Cardiac muscle cell (in vitro differentiated cells and primary cell): ENCODE results near the gene SMAD3. TPM values are rescaled to one million over a fixed set of nuclear protein-coding genes. Genes with fewer than 3 reads are reported as not detected.

Source experiments
- DNase-seq, 2 donors: peaks; one replicate each; pipeline versions ENCODE4 v3.0.0 to v3.0.0-alpha.2; 2010 to 2017; ENCODE audit warnings: low read depth in 1 of 2, low spot score in 1 of 2
- H3K27ac ChIP-seq: fragments of 200-600 bp; sonication (generic); 2 replicates; pipeline ENCODE4 v1.5.1; 2016
- H3K27me3 ChIP-seq: fragments of 200-600 bp; sonication (generic); 2 replicates; pipeline ENCODE4 v1.6.0; 2016; ENCODE audit warnings: control low read depth
- H3K36me3 ChIP-seq: fragments of 200-600 bp; sonication (generic); 2 replicates; pipeline ENCODE4 v1.5.1; 2016; ENCODE audit warnings: control low read depth
- H3K4me1 ChIP-seq: fragments of 200-600 bp; sonication (generic); 2 replicates; pipeline ENCODE4 v1.8.1; 2017; ENCODE audit warnings: low read depth, mild to moderate bottlenecking, mixed run types
- H3K4me3 ChIP-seq: fragments of 200-600 bp; sonication (generic); 2 replicates; pipeline ENCODE4 v1.5.1; 2016; ENCODE audit warnings: mild to moderate bottlenecking
- H3K9me3 ChIP-seq: fragments of 200-600 bp; sonication (generic); 2 replicates; pipeline ENCODE4 v1.5.1; 2017; ENCODE audit warnings: low read depth, mild to moderate bottlenecking, control low read depth
- CTCF ChIP-seq: IDR thresholded peaks from 2 replicates; pipeline ENCODE4 v1.5.1; 2012; ENCODE audit warnings: low read depth, mild to moderate bottlenecking, low read length
- polyA plus RNA-seq: library from polyadenylated mRNA; unstranded; fragments of >200 nt; fragmentation: Nextera tagmentation; extraction: Ambion mirVana; gene quantifications from 2 replicates; pipeline ENCODE4 v1.2.1, GENCODE V29; 2016
- total RNA-seq: library from RNA; depleted of rRNA; stranded (reverse); fragments of >200 nt; gene quantifications from 2 replicates; pipeline ENCODE4 v1.2.3, GENCODE V29; 2016

Gene SMAD3
- total and polyA plus RNA-seq, 2 experiments from 2014 or later = 16.3 to 29.2 TPM

DNA sequence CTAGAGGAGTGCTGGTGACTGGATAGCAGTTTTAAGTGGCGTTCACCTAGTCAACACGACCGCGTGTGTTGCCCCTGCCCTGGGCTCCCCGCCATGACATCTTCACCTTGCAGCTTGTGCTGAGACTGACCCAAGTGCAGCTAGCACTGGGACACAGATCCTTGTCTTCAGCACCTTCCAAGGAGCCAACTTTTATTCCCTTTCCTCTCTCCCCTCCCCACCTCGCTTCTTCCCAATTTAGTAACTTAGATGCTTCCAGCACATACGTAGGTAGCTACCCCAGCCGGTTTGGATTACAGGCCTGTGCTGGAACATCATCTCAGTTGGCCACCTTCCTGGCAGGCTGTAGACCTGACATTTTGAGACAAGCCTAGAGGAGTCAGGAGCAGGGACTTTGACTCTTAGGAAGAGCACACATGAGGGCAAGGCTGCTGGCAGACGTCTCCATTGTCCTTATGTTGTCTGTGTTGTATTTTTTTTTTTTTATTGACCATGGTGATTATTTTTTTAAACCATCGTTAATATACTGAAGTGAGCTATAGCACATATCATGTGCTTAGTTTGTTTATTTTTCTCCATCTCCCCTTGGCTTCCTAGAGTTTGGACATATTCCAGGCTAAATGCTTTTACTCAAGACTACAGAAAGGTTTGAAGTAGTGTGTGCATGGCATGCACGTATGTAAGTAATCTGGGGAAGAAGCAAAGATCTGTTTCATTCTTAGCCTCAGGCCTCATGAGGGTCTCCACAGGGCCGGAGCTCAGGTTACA, 128.0 kb downstream of the SMAD3 start:
- Histone ChIP-seq H3K4me1 (no peaks in the 10 kb centered on the region), H3K36me3 (peaks cover 25% of the 10 kb centered on the region), H3K4me3 (no peak overlapping the region), H3K27ac (peak overlapping the region; percentile 25), H3K27me3 (no peaks in the 10 kb centered on the region), H3K9me3 (no peaks in the 10 kb centered on the region)
- DNase-seq = no peak
- no peak for TF ChIP-seq CTCF

- Histone ChIP-seq H3K9me3 (no peaks in the 10 kb centered on the region), H3K4me3 (no peak overlapping the region), H3K27ac (no peak overlapping the region), H3K36me3 (peaks cover 17% of the 10 kb centered on the region), H3K27me3 (no peaks in the 10 kb centered on the region), H3K4me1 (no peaks in the 10 kb centered on the region)
- no peak for TF ChIP-seq CTCF
- DNase-seq = no peak
Measured at GRCh38 chr15:67194171-67195114, 129.0 kb downstream of the SMAD3 start.

DNA sequence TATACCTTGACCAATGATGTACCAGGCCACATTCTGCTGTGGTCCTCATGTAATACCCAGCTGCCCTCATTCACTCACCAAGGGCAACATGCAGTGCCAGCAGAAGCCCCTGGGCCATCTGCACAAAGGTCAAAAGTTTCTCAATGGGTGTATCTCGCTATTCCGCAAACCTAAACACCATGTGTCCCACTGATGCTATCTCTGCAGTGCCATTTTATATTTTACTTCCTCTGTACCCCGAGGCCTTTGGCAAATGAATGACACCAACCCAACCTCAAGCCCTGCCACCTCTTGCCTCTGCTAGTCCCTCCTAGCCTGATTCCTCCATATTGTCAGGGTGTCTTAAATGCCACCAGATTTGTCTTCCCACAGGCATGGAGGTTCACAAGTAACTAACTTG, 129.9 kb downstream of the SMAD3 start:
- DNase-seq = no peak
- peaks cover under 1% of the 10 kb centered on the region for H3K4me1 ChIP-seq
- H3K4me3 ChIP-seq = no peak overlapping the region
- TF ChIP-seq CTCF = no peak
- H3K27ac ChIP-seq = no peak overlapping the region
- H3K9me3 ChIP-seq = no peaks in the 10 kb centered on the region
- H3K36me3 ChIP-seq = peaks cover 11% of the 10 kb centered on the region
- no peaks in the 10 kb centered on the region for H3K27me3 ChIP-seq

DNA sequence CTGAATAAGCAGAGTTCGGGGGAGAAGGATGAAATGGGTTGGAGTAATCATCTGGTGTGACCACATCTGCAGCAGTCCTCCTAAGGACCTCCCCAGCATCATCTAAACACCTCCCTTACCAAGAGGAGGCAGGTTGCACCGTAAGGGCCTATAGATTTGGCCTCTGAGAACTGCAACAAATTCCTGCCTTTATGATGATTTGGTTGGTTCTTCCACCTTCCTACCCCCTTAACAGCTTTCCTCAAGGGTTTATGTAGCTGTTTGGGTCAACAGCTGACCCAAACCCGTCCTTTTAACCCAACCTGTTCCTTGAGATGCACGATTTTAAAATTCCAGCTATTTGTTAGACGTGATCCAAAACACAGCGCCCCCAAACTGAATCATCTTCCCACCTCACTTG, 130.8 kb downstream of the SMAD3 start:
- Histone ChIP-seq H3K9me3 (no peaks in the 10 kb centered on the region), H3K27me3 (no peaks in the 10 kb centered on the region), H3K4me1 (peaks cover 10% of the 10 kb centered on the region), H3K36me3 (peaks cover 7% of the 10 kb centered on the region), H3K27ac (no peak overlapping the region), H3K4me3 (no peak overlapping the region)
- no peak for TF ChIP-seq CTCF
- DNase-seq = no peak

DNA sequence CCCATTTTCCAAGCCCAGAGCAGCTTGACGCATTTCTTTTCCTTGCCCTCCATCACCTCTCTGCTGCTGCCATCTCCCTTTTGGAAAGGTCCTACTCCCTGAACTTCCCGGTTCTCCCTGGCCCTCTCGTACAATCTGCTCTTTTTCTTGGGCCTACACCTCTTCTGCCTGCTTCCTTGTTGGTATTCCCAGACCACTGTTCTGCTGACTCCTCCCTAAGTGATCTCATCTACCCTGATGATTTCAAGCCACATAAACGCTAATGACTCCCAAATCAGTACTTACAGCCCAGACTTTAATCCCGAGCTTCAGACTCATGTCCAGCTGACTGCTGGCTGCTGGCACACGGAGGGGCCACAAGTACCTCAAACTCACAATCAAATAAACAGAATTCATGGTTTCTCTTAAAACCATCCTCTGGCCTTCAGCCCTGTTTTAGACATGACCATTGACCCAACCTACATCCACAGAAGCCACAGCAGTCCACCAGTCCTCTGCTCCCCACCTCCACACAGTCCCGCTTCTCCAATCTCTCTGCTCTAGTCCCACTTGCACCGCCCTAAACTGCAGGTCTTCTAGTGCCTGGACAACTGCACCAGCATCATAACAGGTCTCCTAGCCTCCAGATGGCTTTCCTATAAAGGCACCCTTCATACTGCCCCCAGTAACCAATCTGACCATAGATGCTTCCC, 131.4 kb downstream of the SMAD3 start:
- no peak overlapping the region for H3K4me3 ChIP-seq
- peaks cover 1% of the 10 kb centered on the region for H3K36me3 ChIP-seq
- no peaks in the 10 kb centered on the region for H3K9me3 ChIP-seq
- no peak overlapping the region for H3K27ac ChIP-seq
- H3K27me3 ChIP-seq = no peaks in the 10 kb centered on the region
- TF ChIP-seq CTCF = no peak
- DNase-seq = peak in 1 of 2 donors; percentile 66
- H3K4me1 ChIP-seq = peaks cover 15% of the 10 kb centered on the region
